Measurements from ENCODE around the gene SIRT6. TPM values are rescaled to one million over a fixed set of nuclear protein-coding genes. Genes with fewer than 3 reads are reported as not detected.

Gene SIRT6
- polyA plus RNA-seq, 1 of the 3 experiments (the other 2 are of a cell fraction): 41.0 TPM

DNA sequence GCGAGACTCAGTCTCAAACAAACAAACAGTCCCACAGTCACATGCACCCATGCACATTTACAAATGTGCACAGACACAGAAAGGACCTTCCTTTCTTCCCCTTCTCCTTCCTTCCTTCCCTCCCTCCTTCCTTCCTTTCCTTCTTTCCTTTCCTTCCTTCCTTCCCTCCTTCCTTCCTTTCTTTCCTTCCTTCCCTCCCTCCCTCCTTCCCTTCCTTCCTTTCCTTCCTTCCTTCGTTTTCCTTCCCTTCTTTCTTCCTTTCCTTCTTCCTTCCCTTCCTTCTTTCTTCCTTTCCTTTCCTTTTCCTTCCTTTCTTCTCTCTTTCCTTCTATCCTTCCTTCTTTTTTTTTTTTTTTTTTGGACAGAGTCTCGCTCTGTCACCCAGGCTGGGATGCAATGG is 30.8 kb upstream of the SIRT6 start:
- H3K9ac ChIP-seq: no peak overlapping the region
- no peak overlapping the region for H3K4me3 ChIP-seq (ENCODE audit: low read depth in 2 of 2, low read length in 1 of 2)
- ChIA-PET CTCF (no interaction called here), POLR2A (no interaction called here)
- 54% methylated on average over 3 of the region's 3 CpGs for WGBS (ENCODE audit: low lambda C conversion rate)
- peaks cover 14% of the 10 kb centered on the region for H3K27me3 ChIP-seq (ENCODE audit: insufficient read depth)
- H3F3A ChIP-seq (replicated peaks; ENCODE audit: insufficient read depth): peaks cover 5% of the 10 kb centered on the region
- no peaks in the 10 kb centered on the region for H3K9me3 ChIP-seq
- H3K27ac ChIP-seq (ENCODE audit: low read depth in 2 of 2, low read length in 1 of 2): no peak overlapping the region
- H3K9me2 ChIP-seq: no peaks in the 10 kb centered on the region
- no peaks in the 10 kb centered on the region for H3K79me2 ChIP-seq (ENCODE audit: insufficient read depth)
- H4K20me1 ChIP-seq (ENCODE audit: insufficient read depth): no peaks in the 10 kb centered on the region
- H3K4me1 ChIP-seq (ENCODE audit: control insufficient read depth in 1 of 2, insufficient read depth in 2 of 2, low read depth in 1 of 2, low read length in 1 of 2): no peaks in the 10 kb centered on the region
- no peak overlapping the region for H3K4me2 ChIP-seq
- TF ChIP-seq CHD2 (IDR thresholded peaks at IDR 0.05; ENCODE audit: low read length, partially characterized antibody) (no peak), FOXJ3 (CRISPR knock-in tag; IDR thresholded peaks at IDR 0.05) (no peak), RFX5 (IDR thresholded peaks at IDR 0.05; ENCODE audit: low read length) (no peak), JUND (IDR thresholded peaks at IDR 0.05) (no peak), TAF1 (IDR thresholded peaks at IDR 0.05; ENCODE audit: borderline replicate concordance, low read depth, low read length) (no peak), CTCF (IDR thresholded peaks at IDR 0.05) (no peak), NFIC (IDR thresholded peaks at IDR 0.05; ENCODE audit: borderline replicate concordance) (no peak), MXI1 (IDR thresholded peaks at IDR 0.05; ENCODE audit: low read depth, low read length) (no peak), YY1 (IDR thresholded peaks at IDR 0.05; ENCODE audit: low read depth) (no peak), REST (IDR thresholded peaks at IDR 0.05; ENCODE audit: low read depth, low read length) (no peak), GATA2 (CRISPR knock-in tag; IDR thresholded peaks at IDR 0.05) (no peak), GABPA (IDR thresholded peaks at IDR 0.05; ENCODE audit: low read depth) (no peak), RAD21 (IDR thresholded peaks at IDR 0.05; ENCODE audit: low read length) (no peak), EP300 (IDR thresholded peaks at IDR 0.05; ENCODE audit: borderline replicate concordance in 1 of 2, low read depth in 1 of 2, low read length in 1 of 2) (no peak)
- DNase-seq: no peak
- no peak overlapping the region for H2AFZ ChIP-seq (ENCODE audit: low read depth)
- H3K36me3 ChIP-seq (replicated peaks in 1 of 2; ENCODE audit: control insufficient read depth in 1 of 2, insufficient read depth in 2 of 2, low read length in 1 of 2): no peaks in the 10 kb centered on the region
